H1 (cell line): Measurements from ENCODE around the gene BRINP3. TPM values are rescaled to one million over a fixed set of nuclear protein-coding genes. Genes with fewer than 3 reads are reported as not detected.

Source experiments
- CTCF ChIA-PET: fragments of 300-600 bp; sonication (Branson Sonifier 250); formaldehyde crosslinking; loops from one replicate; lab custom pipeline; 2021; ENCODE audit not compliant: partially characterized antibody; lab: Charles Lee
- POLR2A ChIA-PET: fragments of 300-600 bp; sonication (Branson Sonifier 250); formaldehyde crosslinking; loops from one replicate; lab custom pipeline; 2021; ENCODE audit warnings: inconsistent platforms; ENCODE audit not compliant: partially characterized antibody; lab: Charles Lee
- DNase-seq, 2 experiments: peaks; one replicate each; pipeline versions ENCODE4 v3.0.0 to v3.0.0-alpha.2; 2010 to 2022; ENCODE audit warnings: low spot score in 2 of 2, low read depth in 1 of 2, mixed read lengths in 1 of 2
- FAIRE-seq: peaks from 2 replicates; lab custom pipeline; 2011; peaks lifted over from hg19 to GRCh38; lab: Jason Lieb, UNC
- H2AFZ ChIP-seq: 2 replicates; pipeline ENCODE4 v1.8.1; 2012; ENCODE audit warnings: low read length, inconsistent platforms
- H2AK5ac ChIP-seq: 2 replicates; pipeline ENCODE4 v1.6.1; 2013; ENCODE audit warnings: low read depth, low read length
- H2BK120ac ChIP-seq: replicated peaks from 2 replicates; pipeline ENCODE3; 2013; ENCODE audit warnings: low read depth, low read length, inconsistent platforms
- H2BK12ac ChIP-seq: 2 replicates; pipeline ENCODE4 v1.6.1; 2013; ENCODE audit warnings: low read depth, low read length
- H2BK15ac ChIP-seq: 2 replicates; pipeline ENCODE4 v1.6.1; 2013; ENCODE audit warnings: low read length
- H2BK20ac ChIP-seq: 2 replicates; pipeline ENCODE4 v1.6.1; 2013; ENCODE audit warnings: low read length
- H2BK5ac ChIP-seq: 2 replicates; pipeline ENCODE4 v1.6.1; 2013; ENCODE audit warnings: low read depth, low read length
- H3K14ac ChIP-seq: 2 replicates; pipeline ENCODE4 v1.6.1; 2013; ENCODE audit warnings: inconsistent platforms; ENCODE audit not compliant: insufficient read length
- H3K18ac ChIP-seq: 2 replicates; pipeline ENCODE4 v1.6.1; 2013; ENCODE audit warnings: low read length; ENCODE audit errors: extremely low read depth
- H3K23ac ChIP-seq: 2 replicates; pipeline ENCODE4 v1.6.1; 2013; ENCODE audit warnings: inconsistent platforms; ENCODE audit not compliant: insufficient read length
- H3K23me2 ChIP-seq: 2 replicates; pipeline ENCODE4 v1.6.1; 2013; ENCODE audit warnings: low read depth, low read length
- H3K27ac ChIP-seq: 2 replicates; pipeline ENCODE4 v1.6.1; 2011; ENCODE audit warnings: low read depth, low read length, inconsistent platforms
- H3K27me3 ChIP-seq, 4 experiments: replicated peaks in 1 of 4; 1 replicate in 1 of 4; 2 replicates in 3 of 4; pipeline versions ENCODE4 v1.6.1 to v1.8.1; 2011 to 2013; ENCODE audit warnings: low read length in 3 of 4, mild to moderate bottlenecking in 3 of 4, inconsistent platforms in 2 of 4, mixed read lengths in 2 of 4, moderate library complexity in 1 of 4; ENCODE audit not compliant: control insufficient read depth in 3 of 4, insufficient read depth in 3 of 4; ENCODE audit errors: extremely low read depth in 1 of 4
- H3K36me3 ChIP-seq, 4 experiments: 2 replicates each; pipeline versions ENCODE4 v1.6.1 to v1.8.1; 2011 to 2013; ENCODE audit warnings: mild to moderate bottlenecking in 4 of 4, low read length in 3 of 4, moderate library complexity in 2 of 4, control low read depth in 1 of 4, inconsistent platforms in 1 of 4; ENCODE audit not compliant: insufficient read depth in 4 of 4, control insufficient read depth in 2 of 4
- H3K4ac ChIP-seq: replicated peaks from 2 replicates; pipeline ENCODE3; 2013; ENCODE audit warnings: low read length, low read depth, mixed read lengths, inconsistent platforms; ENCODE audit not compliant: insufficient read length
- H3K4me1 ChIP-seq, 4 experiments: replicated peaks in 1 of 4; 1 replicate in 1 of 4; 2 replicates in 3 of 4; pipeline versions ENCODE4 v1.6.1 to v1.8.1; 2011 to 2013; ENCODE audit warnings: low read length in 3 of 4, inconsistent platforms in 2 of 4, mixed read lengths in 1 of 4; ENCODE audit not compliant: insufficient read depth in 4 of 4, control insufficient read depth in 3 of 4
- H3K4me2 ChIP-seq, 2 experiments: 2 replicates each; pipeline versions ENCODE4 v1.6.1 to v1.8.1; 2011 to 2013; ENCODE audit warnings: low read depth in 2 of 2, low read length in 2 of 2, control low read depth in 1 of 2, inconsistent platforms in 1 of 2, mild to moderate bottlenecking in 1 of 2; ENCODE audit not compliant: insufficient read depth in 1 of 2
- H3K4me3 ChIP-seq, 4 experiments: fragments of 200-600, 300-600 bp in 1 of 4; sonication (generic), shearing (Covaris generic), sonication (Bioruptor Twin) in 1 of 4; 2 replicates each; pipeline versions ENCODE4 v1.5.1 to v1.8.1; 2011 to 2016; ENCODE audit warnings: low read length in 4 of 4, low read depth in 3 of 4, control low read depth in 2 of 4, inconsistent platforms in 2 of 4, mild to moderate bottlenecking in 2 of 4, mixed read lengths in 1 of 4, moderate library complexity in 1 of 4; ENCODE audit not compliant: insufficient read depth in 2 of 4; ENCODE audit errors: extremely low read depth in 1 of 4
- H3K56ac ChIP-seq: replicated peaks from 2 replicates; pipeline ENCODE3; 2013; ENCODE audit warnings: low read depth, mild to moderate bottlenecking, mixed read lengths, low read length, inconsistent platforms; ENCODE audit not compliant: insufficient read length
- H3K79me1 ChIP-seq: 2 replicates; pipeline ENCODE4 v1.6.1; 2013; ENCODE audit warnings: low read depth, low read length, control low read depth
- H3K79me2 ChIP-seq, 2 experiments: 2 replicates each; pipeline versions ENCODE4 v1.6.1 to v1.8.1; 2012 to 2013; ENCODE audit warnings: low read length in 2 of 2, mild to moderate bottlenecking in 2 of 2, inconsistent platforms in 1 of 2; ENCODE audit not compliant: insufficient read depth in 2 of 2, control insufficient read depth in 1 of 2
- H3K9ac ChIP-seq, 4 experiments: replicated peaks in 1 of 4; 1 replicate in 1 of 4; 2 replicates in 3 of 4; pipeline versions ENCODE4 v1.6.1 to v1.8.1; 2011 to 2013; ENCODE audit warnings: low read depth in 3 of 4, low read length in 3 of 4, control low read depth in 2 of 4, mild to moderate bottlenecking in 2 of 4, moderate library complexity in 2 of 4, inconsistent platforms in 1 of 4; ENCODE audit errors: extremely low read depth in 1 of 4
- H3K9me3 ChIP-seq, 2 experiments: 2 replicates each; pipeline versions ENCODE4 v1.6.1 to v1.8.1; 2012 to 2013; ENCODE audit warnings: mild to moderate bottlenecking in 2 of 2, moderate library complexity in 2 of 2, control low read depth in 1 of 2, inconsistent platforms in 1 of 2, low read depth in 1 of 2, low read length in 1 of 2, mixed read lengths in 1 of 2; ENCODE audit not compliant: insufficient read depth in 2 of 2
- H4K20me1 ChIP-seq, 2 experiments: replicated peaks in 1 of 2; 2 replicates each; pipeline versions ENCODE3 to v1.8.1; 2011 to 2013; ENCODE audit warnings: inconsistent platforms in 2 of 2, low read length in 2 of 2, mild to moderate bottlenecking in 1 of 2; ENCODE audit not compliant: insufficient read depth in 2 of 2, control insufficient read depth in 1 of 2
- H4K5ac ChIP-seq: 2 replicates; pipeline ENCODE4 v1.6.1; 2013; ENCODE audit warnings: low read length, low read depth, mixed read lengths, inconsistent platforms; ENCODE audit not compliant: insufficient read length
- H4K8ac ChIP-seq: 2 replicates; pipeline ENCODE4 v1.8.0; 2013; ENCODE audit warnings: mild to moderate bottlenecking, moderate library complexity, low read length, inconsistent platforms; ENCODE audit not compliant: insufficient read depth; ENCODE audit errors: extremely low read depth
- H4K91ac ChIP-seq: replicated peaks from 2 replicates; pipeline ENCODE3; 2013; ENCODE audit warnings: low read length, mixed read lengths, inconsistent platforms; ENCODE audit not compliant: insufficient read length
- BACH1 ChIP-seq: IDR thresholded peaks from 2 replicates; pipeline ENCODE4 v1.6.1; 2012; ENCODE audit warnings: low read length, improper control_type of control experiment
- CEBPB ChIP-seq: IDR thresholded peaks from 2 replicates; pipeline ENCODE4 v1.6.1; 2012; ENCODE audit warnings: low read depth, low read length
- CHD1 ChIP-seq: IDR thresholded peaks from 2 replicates; pipeline ENCODE4 v1.6.1; 2012; ENCODE audit warnings: low read depth, low read length, improper control_type of control experiment
- CREB1 ChIP-seq: IDR thresholded peaks from 2 replicates; pipeline ENCODE4 v1.6.1; 2012; ENCODE audit warnings: inconsistent platforms
- FOSL1 ChIP-seq: IDR thresholded peaks from 2 replicates; pipeline ENCODE4 v1.6.1; 2011; ENCODE audit warnings: mild to moderate bottlenecking, low read depth, low read length, moderate library complexity; ENCODE audit not compliant: insufficient read depth
- JUN ChIP-seq: IDR thresholded peaks from 2 replicates; pipeline ENCODE4 v1.6.1; 2011; ENCODE audit warnings: low read depth, mild to moderate bottlenecking, improper control_type of control experiment, low read length
- PHF8 ChIP-seq: fragments of 200-600 bp; sonication (generic); conservative IDR thresholded peaks from 2 replicates; pipeline ENCODE4 v1.7.1; 2012; ENCODE audit warnings: low read depth, mild to moderate bottlenecking, inconsistent platforms, low read length, moderate library complexity
- RAD21 ChIP-seq, 2 experiments: IDR thresholded peaks in 1 of 2; conservative IDR thresholded peaks in 1 of 2; 2 replicates each; pipeline ENCODE4 v1.6.1; 2011; ENCODE audit warnings: low read depth in 2 of 2, low read length in 2 of 2, improper control_type of control experiment in 1 of 2, inconsistent platforms in 1 of 2, mild to moderate bottlenecking in 1 of 2, moderate library complexity in 1 of 2
- RBBP5 ChIP-seq: IDR thresholded peaks from 2 replicates; pipeline ENCODE4 v1.7.1; 2012; ENCODE audit warnings: low read depth, mild to moderate bottlenecking, inconsistent platforms, low read length, moderate library complexity, borderline replicate concordance
- RFX5 ChIP-seq: IDR thresholded peaks from 2 replicates; pipeline ENCODE4 v1.6.1; 2011; ENCODE audit warnings: low read depth, low read length, improper control_type of control experiment, borderline replicate concordance
- SP4 ChIP-seq: IDR thresholded peaks from 2 replicates; pipeline ENCODE4 v1.6.1; 2012; ENCODE audit warnings: low read length, inconsistent platforms
- SRF ChIP-seq: IDR thresholded peaks from 2 replicates; pipeline ENCODE4 v1.6.1; 2011; ENCODE audit warnings: mild to moderate bottlenecking, low read depth, low read length, moderate library complexity
- TBP ChIP-seq: IDR thresholded peaks from 2 replicates; pipeline ENCODE4 v1.6.1; 2011; ENCODE audit warnings: low read depth, low read length, improper control_type of control experiment
- WGBS, 2 experiments: shearing (Covaris generic) in 1 of 2; methylation state at CpG; one replicate each; pipeline versions ENCODE4 v1.1.6 to v1.1.7; 2013 to 2015; ENCODE audit warnings: low lambda C conversion rate in 2 of 2, mixed read lengths in 2 of 2, inconsistent platforms in 1 of 2, low coverage in 1 of 2, missing lambda C conversion rate in 1 of 2; ENCODE audit not compliant: insufficient replicate concordance in 2 of 2, insufficient coverage in 1 of 2, insufficient read length in 1 of 2; ENCODE audit errors: extremely low coverage in 1 of 2, missing lambda C conversion rate in 1 of 2; 5-methylcytosine and 5-hydroxymethylcytosine counted together
- polyA plus RNA-seq, 7 experiments: library from polyadenylated mRNA; depleted of rRNA in 3 of 7; stranded (reverse) in 5 of 7; unstranded in 2 of 7; fragments of >200 nt in 5 of 7; fragments of 200-250 nt in 2 of 7; gene quantifications; 1 replicate in 5 of 7; 2 replicates in 1 of 7; 4 replicates in 1 of 7; pipeline versions ENCODE4 v1.2.1 to v1.2.3, GENCODE V29; 2011 to 2013; ENCODE audit warnings: missing spikeins in 2 of 7, mixed read lengths in 2 of 7
- total RNA-seq: library from RNA; stranded (reverse); fragmentation: NEBNext Ultra II Directional; extraction: Animal tissue kit (Norgen Biotek cat#: 25700); gene quantifications from 2 replicates; pipeline ENCODE4 v1.2.1, GENCODE V29; 2021

The BRINP3 gene
- total and polyA plus RNA-seq, 2 of the 8 experiments (the other 6 are each of a cell fraction or from before 2014, with no cell fraction given): not detected

DNA sequence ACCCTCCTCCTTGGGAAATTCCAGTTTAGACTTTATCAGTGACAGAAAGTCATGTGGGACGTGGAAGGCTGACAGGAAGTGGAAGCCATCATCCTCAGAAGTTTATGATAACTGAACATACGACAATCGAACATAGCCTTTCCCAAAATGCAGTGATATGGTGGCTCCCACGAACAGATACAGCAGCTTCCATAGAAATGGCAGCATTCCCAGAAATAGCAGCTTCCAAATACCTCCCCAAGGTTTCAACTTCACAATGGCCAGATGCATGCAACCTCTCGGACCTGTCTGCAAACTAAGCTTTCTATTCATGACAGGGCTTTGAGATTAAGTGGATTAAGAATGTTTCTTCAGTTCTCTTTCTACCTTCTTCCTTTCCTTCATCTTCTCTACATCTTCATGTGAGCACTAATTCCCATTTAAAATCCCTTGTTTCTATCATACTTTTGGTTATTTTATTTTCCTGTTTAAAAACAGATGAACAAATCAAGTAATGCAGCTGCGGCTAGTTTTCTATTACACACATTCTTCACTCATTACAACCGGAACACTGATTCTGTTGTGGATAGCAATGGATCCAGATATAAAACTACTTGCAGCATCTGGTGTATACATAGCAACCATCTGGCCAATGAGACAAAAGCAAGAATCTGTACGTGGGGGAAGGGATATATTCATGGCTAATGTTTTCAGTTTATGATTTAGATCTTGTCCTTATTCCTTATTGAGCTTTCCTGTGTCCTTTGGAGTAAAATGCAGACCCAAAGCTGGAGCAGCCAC is 304.8 kb downstream of the BRINP3 start:
- Histone ChIP-seq H2AFZ (no peak overlapping the region), H2BK5ac (no peak overlapping the region), H3K9ac (no peak overlapping the region), H4K91ac (no peak overlapping the region), H3K79me1 (no peaks in the 10 kb centered on the region), H3K23me2 (no peaks in the 10 kb centered on the region), H3K79me2 (no peaks in the 10 kb centered on the region), H3K4me1 (no peaks in the 10 kb centered on the region), H3K56ac (no peak overlapping the region), H2BK20ac (no peak overlapping the region), H3K27me3 (no peaks in the 10 kb centered on the region), H2AK5ac (no peak overlapping the region), H3K4me3 (no peak overlapping the region), H2BK120ac (no peak overlapping the region), H4K20me1 (no peaks in the 10 kb centered on the region), H3K14ac (no peak overlapping the region), H3K36me3 (no peaks in the 10 kb centered on the region), H4K8ac (no peak overlapping the region), H3K18ac (no peak overlapping the region), H3K4ac (no peak overlapping the region), H3K27ac (no peak overlapping the region), H3K23ac (no peak overlapping the region), H3K9me3 (no peaks in the 10 kb centered on the region), H2BK15ac (no peak overlapping the region), H3K4me2 (no peak overlapping the region), H2BK12ac (no peak overlapping the region), H4K5ac (no peak overlapping the region)
- CTCF ChIA-PET: no interaction called here
- POLR2A ChIA-PET: no interaction called here
- TF ChIP-seq SP4: no peak
- TF ChIP-seq SRF: no peak
- TF ChIP-seq BACH1: no peak
- TF ChIP-seq RAD21 (IDR thresholded peaks at IDR 0.05 in 1 of 2, conservative IDR thresholded peaks at IDR 0.05 in 1 of 2; ENCODE audit: low read depth in 2 of 2, low read length in 2 of 2): no peak
- TF ChIP-seq RFX5: no peak
- no peak for TF ChIP-seq FOSL1
- TF ChIP-seq CREB1: no peak
- TF ChIP-seq JUN: no peak
- TF ChIP-seq RBBP5: no peak
- TF ChIP-seq PHF8: no peak
- no peak for TF ChIP-seq CEBPB
- no peak for TF ChIP-seq TBP
- no peak for TF ChIP-seq CHD1
- WGBS, 2 experiments: 91% methylated on average over 8 of the region's 8 CpGs; no CpG with 5 or more reads in 1 of the 2 experiments
- DNase-seq: no peak
- no peak for FAIRE-seq
